Kidney epithelial cell (primary cell): ENCODE results near the gene MPPED1. TPM values are rescaled to one million over a fixed set of nuclear protein-coding genes. Genes with fewer than 3 reads are reported as not detected.

Experiments
- DNase-seq: peaks from one replicate; pipeline ENCODE4 v3.0.0-alpha.2; 2010; ENCODE audit warnings: low read depth
- H3K27me3 ChIP-seq: 2 replicates; pipeline ENCODE4 v1.6.0; 2011; ENCODE audit warnings: low read length; ENCODE audit not compliant: control insufficient read depth, insufficient read depth
- H3K36me3 ChIP-seq: 2 replicates; pipeline ENCODE4 v1.5.1; 2011; ENCODE audit warnings: low read length; ENCODE audit not compliant: control insufficient read depth, insufficient read depth
- H3K4me3 ChIP-seq: 2 replicates; pipeline ENCODE4 v1.5.1; 2011; ENCODE audit warnings: low read depth, mild to moderate bottlenecking, control low read depth, low read length
- total RNA-seq: library from RNA; depleted of rRNA; stranded (reverse); fragments of >200 nt; gene quantifications from 2 replicates; pipeline ENCODE4 v1.2.3, GENCODE V29; 2015
- TF ChIP-seq, protein P1 (sequence below): IDR thresholded peaks from 2 replicates; pipeline ENCODE4 v1.5.1; 2011; ENCODE audit warnings: mild to moderate bottlenecking, moderate library complexity, low read length, control low read depth, inconsistent platforms; ENCODE audit not compliant: insufficient read depth, poor library complexity, severe bottlenecking

MPPED1 gene
- total RNA-seq, 1 donor from 2014 or later: not detected

DNA sequence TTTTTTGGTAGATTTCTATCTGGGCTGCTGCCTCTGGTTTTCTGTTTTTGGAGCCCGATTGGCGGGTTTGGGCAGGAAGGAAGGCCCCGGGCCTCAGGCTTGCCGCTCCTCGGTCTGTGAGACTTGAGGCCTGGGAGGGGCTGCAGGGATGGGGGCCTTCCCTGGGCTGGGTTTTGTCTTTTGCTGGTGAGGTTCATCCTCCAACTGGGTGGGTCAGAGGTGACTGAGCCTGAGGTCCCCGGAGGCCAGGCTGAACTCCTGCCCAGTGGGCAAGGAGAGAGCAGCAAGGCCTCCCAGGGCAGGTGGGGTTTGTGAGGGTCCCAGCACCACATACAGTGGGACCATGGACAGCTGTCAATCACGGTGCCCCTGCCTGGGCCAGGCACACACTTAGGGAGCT, 15.0 kb downstream of the MPPED1 start:
- H3K36me3 ChIP-seq: no peaks in the 10 kb centered on the region

DNA sequence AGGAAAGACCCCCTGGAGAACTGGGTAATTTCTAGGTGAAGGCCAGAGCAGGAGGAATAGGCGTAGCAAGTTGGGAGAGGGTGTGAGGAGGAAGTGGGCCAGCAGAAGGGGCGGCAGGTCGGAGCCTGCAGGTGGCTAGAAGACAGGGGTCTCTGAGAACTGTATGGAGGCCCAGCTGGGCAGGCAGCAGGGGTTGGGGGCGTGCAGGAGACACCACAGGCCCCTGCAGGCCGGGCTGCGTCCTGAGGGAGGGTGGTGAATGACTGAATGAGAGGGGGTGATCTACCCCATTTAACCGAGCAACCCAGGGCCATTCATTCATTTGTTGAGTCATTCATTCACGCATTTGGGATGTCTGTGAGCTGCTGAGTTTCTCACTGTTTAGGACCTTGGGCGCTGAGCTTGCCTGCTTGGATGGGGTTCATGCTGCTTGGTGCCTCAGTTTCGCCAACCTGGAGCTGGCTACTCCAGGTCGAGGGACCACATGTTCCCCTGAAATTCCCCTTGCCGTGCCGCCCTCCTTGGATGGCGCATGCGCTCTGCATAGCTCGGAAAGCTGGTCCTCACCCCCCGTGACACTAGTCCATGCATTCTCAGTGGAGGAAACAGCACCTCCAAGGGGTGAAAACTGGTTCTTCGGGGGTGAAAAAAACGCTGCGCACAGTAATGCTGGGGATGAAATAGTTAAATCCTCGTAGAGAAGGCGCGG, 15.6 kb downstream of the MPPED1 start:
- no peaks in the 10 kb centered on the region for H3K36me3 ChIP-seq
- H3K4me3 ChIP-seq: no peak overlapping the region
- DNase-seq: no peak
- peaks cover 26% of the 10 kb centered on the region for H3K27me3 ChIP-seq
- TF ChIP-seq, protein P1, sequence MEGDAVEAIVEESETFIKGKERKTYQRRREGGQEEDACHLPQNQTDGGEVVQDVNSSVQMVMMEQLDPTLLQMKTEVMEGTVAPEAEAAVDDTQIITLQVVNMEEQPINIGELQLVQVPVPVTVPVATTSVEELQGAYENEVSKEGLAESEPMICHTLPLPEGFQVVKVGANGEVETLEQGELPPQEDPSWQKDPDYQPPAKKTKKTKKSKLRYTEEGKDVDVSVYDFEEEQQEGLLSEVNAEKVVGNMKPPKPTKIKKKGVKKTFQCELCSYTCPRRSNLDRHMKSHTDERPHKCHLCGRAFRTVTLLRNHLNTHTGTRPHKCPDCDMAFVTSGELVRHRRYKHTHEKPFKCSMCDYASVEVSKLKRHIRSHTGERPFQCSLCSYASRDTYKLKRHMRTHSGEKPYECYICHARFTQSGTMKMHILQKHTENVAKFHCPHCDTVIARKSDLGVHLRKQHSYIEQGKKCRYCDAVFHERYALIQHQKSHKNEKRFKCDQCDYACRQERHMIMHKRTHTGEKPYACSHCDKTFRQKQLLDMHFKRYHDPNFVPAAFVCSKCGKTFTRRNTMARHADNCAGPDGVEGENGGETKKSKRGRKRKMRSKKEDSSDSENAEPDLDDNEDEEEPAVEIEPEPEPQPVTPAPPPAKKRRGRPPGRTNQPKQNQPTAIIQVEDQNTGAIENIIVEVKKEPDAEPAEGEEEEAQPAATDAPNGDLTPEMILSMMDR: no peak

More for the DNA sequence above, 15.0 kb downstream of the MPPED1 start:
- H3K27me3 ChIP-seq: peaks cover 31% of the 10 kb centered on the region
- no peak for DNase-seq
- H3K4me3 ChIP-seq: no peak overlapping the region
- TF ChIP-seq, protein P1: no peak

DNA sequence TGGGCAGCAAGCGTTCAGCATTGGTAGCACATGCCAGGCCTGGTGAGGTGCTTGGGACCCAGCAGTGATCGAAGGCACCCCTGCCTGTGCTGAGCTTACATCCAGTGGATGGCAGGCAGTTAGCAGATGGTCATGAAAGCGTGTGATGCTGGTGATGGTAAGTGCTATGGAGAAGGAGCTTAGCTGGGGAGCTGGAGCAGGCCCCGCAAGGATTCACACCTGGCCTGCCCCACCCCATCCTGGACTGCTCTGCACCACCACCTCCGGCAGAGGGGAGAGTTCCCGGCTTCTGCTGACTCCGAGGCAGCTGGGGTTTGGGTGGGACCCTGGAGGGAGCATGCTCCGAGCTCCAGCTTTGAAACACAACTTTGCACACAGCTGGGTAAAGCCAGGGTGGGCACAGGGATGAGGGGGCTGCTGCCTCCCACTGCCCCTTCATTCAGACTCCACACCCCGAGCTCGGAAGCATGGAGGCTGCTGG, 16.2 kb downstream of the MPPED1 start:
- Histone ChIP-seq H3K4me3 (no peak overlapping the region), H3K36me3 (no peaks in the 10 kb centered on the region), H3K27me3 (peaks cover 25% of the 10 kb centered on the region)
- DNase-seq: no peak
- TF ChIP-seq, protein P1: no peak

DNA sequence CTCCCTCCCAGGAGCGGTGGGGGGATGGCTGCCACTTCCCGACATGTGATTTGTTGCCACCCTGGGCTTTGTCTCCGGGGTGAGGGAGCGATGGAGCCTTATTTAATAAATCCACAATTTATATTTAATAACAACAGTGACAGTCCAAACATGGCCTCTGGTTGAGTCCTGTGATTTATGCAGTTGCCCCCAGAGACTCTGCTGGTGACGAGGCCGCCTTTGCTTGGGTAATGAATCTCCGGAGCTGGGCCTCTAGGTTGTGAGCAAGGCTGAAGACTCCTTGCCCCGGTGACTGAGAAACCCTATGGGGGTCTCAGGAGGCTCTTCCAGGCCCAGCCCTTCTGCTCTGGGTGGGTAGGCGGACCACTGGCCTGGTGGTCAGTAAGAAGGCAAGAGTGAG, 16.7 kb downstream of the MPPED1 start:
- H3K4me3 ChIP-seq: no peak overlapping the region
- no peak for DNase-seq
- TF ChIP-seq, protein P1: no peak
- no peaks in the 10 kb centered on the region for H3K36me3 ChIP-seq
- H3K27me3 ChIP-seq: peaks cover 25% of the 10 kb centered on the region

DNA sequence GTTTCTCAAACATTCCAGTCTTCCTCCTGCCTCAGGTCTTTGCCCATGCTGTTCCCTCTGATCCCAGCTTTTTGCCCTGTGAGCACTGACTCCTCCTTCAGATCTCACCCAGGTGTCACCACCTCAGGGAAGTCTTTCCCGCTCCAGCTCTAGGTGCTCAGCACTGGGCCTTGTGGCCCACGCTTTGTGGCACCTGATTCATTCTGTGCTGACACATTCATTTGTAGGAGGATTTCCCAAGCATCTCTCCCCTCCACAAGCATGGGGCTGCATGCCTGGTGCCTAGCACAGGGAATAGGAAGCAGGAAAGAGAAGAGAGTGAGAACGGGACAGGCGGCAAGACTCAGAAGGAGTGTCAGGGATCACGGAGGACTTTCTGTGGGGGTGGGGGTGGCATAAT, 17.6 kb downstream of the MPPED1 start:
- Histone ChIP-seq H3K36me3 (no peaks in the 10 kb centered on the region), H3K27me3 (peaks cover 18% of the 10 kb centered on the region), H3K4me3 (no peak overlapping the region)
- TF ChIP-seq, protein P1: no peak
- DNase-seq: no peak
